Ishikawa (cell line): ENCODE results near the gene ACY1.

Experiments used
- CEBPB ChIP-seq: IDR thresholded peaks from 2 replicates; pipeline ENCODE4 v1.6.1; 2012
- CREB1 ChIP-seq: IDR thresholded peaks from 2 replicates; pipeline ENCODE4 v1.6.1; 2012; ENCODE audit warnings: low read depth
- EGR1 ChIP-seq: IDR thresholded peaks from 2 replicates; pipeline ENCODE4 v1.6.1; 2012
- EP300 ChIP-seq: IDR thresholded peaks from 2 replicates; pipeline ENCODE4 v1.6.1; 2012; ENCODE audit warnings: borderline replicate concordance
- FOXM1 ChIP-seq: IDR thresholded peaks from 2 replicates; pipeline ENCODE4 v1.6.1; 2012; ENCODE audit warnings: low read depth, borderline replicate concordance
- NFIC ChIP-seq: IDR thresholded peaks from 2 replicates; pipeline ENCODE4 v1.6.1; 2012
- RAD21 ChIP-seq: IDR thresholded peaks from 2 replicates; pipeline ENCODE4 v1.6.1; 2012; ENCODE audit warnings: low read depth
- TAF1 ChIP-seq: IDR thresholded peaks from 2 replicates; pipeline ENCODE4 v1.6.1; 2012; ENCODE audit warnings: low read depth, mild to moderate bottlenecking
- TCF12 ChIP-seq: IDR thresholded peaks from 2 replicates; pipeline ENCODE4 v1.6.1; 2012; ENCODE audit warnings: low read depth
- TEAD4 ChIP-seq: IDR thresholded peaks from 2 replicates; pipeline ENCODE4 v1.6.1; 2012
- YY1 ChIP-seq: IDR thresholded peaks from 2 replicates; pipeline ENCODE4 v1.6.1; 2012; ENCODE audit warnings: low read depth
- ZBTB7A ChIP-seq: IDR thresholded peaks from 2 replicates; pipeline ENCODE4 v1.6.1; 2012; ENCODE audit warnings: low read depth
- TF ChIP-seq, protein P1 (sequence below): IDR thresholded peaks from 2 replicates; pipeline ENCODE4 v1.6.1; 2012; ENCODE audit warnings: low read depth, mild to moderate bottlenecking
- TF ChIP-seq, protein P2 (sequence below): IDR thresholded peaks from 2 replicates; pipeline ENCODE4 v1.6.1; 2012
- TF ChIP-seq, protein P3 (sequence below): IDR thresholded peaks from 2 replicates; pipeline ENCODE4 v1.6.1; 2012

ACY1 gene

DNA sequence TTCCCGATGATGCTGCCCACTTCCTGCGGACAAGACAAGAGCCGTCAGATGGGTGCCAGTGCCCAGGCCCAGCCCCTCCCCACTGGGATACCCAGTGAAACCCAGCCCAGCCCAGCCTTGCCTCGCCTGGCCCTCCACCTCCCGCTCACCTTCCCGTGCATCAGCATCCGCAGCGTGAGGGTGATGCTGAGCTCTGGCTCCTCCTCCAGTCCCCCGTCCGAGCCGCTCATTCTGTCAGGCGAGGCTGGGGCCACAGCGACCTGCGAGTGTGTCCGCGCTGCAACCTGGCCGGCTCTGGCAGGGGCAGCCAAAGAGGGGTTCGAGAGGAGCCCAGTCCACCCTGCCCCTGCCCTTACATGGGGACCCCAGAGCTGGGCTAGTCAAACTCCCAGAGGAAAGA, 22.3 kb upstream of the ACY1 start:
- no peak for TF ChIP-seq NFIC
- no peak for TF ChIP-seq ZBTB7A
- TF ChIP-seq CEBPB, result no peak
- TF ChIP-seq EGR1, result no peak
- no peak for TF ChIP-seq YY1
- no peak for TF ChIP-seq TCF12
- TF ChIP-seq FOXM1, result no peak
- TF ChIP-seq TEAD4, result no peak
- no peak for TF ChIP-seq TAF1
- TF ChIP-seq CREB1, result no peak
- TF ChIP-seq, protein P1, sequence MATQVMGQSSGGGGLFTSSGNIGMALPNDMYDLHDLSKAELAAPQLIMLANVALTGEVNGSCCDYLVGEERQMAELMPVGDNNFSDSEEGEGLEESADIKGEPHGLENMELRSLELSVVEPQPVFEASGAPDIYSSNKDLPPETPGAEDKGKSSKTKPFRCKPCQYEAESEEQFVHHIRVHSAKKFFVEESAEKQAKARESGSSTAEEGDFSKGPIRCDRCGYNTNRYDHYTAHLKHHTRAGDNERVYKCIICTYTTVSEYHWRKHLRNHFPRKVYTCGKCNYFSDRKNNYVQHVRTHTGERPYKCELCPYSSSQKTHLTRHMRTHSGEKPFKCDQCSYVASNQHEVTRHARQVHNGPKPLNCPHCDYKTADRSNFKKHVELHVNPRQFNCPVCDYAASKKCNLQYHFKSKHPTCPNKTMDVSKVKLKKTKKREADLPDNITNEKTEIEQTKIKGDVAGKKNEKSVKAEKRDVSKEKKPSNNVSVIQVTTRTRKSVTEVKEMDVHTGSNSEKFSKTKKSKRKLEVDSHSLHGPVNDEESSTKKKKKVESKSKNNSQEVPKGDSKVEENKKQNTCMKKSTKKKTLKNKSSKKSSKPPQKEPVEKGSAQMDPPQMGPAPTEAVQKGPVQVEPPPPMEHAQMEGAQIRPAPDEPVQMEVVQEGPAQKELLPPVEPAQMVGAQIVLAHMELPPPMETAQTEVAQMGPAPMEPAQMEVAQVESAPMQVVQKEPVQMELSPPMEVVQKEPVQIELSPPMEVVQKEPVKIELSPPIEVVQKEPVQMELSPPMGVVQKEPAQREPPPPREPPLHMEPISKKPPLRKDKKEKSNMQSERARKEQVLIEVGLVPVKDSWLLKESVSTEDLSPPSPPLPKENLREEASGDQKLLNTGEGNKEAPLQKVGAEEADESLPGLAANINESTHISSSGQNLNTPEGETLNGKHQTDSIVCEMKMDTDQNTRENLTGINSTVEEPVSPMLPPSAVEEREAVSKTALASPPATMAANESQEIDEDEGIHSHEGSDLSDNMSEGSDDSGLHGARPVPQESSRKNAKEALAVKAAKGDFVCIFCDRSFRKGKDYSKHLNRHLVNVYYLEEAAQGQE, result no peak
- no peak for TF ChIP-seq RAD21
- TF ChIP-seq EP300, result no peak
- TF ChIP-seq, protein P2, sequence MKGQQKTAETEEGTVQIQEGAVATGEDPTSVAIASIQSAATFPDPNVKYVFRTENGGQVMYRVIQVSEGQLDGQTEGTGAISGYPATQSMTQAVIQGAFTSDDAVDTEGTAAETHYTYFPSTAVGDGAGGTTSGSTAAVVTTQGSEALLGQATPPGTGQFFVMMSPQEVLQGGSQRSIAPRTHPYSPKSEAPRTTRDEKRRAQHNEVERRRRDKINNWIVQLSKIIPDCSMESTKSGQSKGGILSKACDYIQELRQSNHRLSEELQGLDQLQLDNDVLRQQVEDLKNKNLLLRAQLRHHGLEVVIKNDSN, result no peak
- TF ChIP-seq, protein P3, sequence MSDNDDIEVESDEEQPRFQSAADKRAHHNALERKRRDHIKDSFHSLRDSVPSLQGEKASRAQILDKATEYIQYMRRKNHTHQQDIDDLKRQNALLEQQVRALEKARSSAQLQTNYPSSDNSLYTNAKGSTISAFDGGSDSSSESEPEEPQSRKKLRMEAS, result no peak

DNA sequence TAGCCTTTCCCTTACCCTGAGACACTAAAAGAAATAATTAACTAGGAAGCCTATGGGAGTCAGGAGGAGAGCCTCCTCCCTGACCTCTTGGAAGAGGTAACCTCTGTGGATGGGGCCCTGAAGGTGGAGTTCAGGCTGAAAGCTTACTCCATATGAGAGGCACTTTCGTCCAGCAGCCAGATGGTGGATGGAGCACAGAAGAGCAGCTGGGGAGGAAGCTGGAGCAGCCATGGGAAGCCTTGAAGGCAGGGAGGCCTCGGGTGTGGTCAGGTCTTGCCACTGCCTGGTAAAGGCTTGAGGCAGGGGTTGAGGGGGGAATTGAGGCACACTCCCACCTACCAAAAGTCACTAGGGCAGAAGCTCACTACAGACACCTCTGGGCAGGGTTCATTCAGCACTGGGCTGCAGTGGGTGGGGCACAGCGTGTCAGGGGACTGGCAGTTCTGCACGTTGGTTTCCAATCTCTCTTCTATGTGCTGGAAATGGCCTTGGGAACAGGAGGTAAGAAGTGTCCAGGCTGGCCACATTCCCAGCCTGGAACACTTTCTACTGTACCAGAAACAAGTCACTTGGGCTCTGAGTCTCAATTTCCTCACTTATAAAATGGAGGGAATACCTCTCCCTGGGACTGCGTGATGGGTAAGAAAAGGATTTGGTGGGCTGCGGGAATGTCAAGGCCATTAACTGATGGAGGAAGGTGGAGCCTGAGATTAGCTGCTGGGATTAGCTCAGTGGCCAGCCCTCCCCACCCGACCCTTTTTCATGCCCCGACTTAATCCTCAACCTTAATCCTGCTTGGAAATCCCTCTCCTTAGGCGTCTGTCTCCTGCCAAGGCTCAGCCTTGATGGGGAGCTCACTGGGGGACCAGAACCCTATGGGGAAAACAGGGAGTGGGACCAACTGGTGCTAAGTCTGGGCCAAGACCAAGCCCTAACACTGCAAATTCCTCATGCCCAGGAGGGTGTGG, 21.4 kb upstream of the ACY1 start:
- TF ChIP-seq YY1 (no peak), TCF12 (no peak), TEAD4 (no peak), ZBTB7A (no peak), CREB1 (no peak), CEBPB (no peak), EGR1 (no peak), RAD21 (no peak), NFIC (no peak), TAF1 (no peak), EP300 (no peak), FOXM1 (no peak)
- TF ChIP-seq, protein P1, result no peak
- TF ChIP-seq, protein P2, result no peak
- TF ChIP-seq, protein P3, result no peak

DNA sequence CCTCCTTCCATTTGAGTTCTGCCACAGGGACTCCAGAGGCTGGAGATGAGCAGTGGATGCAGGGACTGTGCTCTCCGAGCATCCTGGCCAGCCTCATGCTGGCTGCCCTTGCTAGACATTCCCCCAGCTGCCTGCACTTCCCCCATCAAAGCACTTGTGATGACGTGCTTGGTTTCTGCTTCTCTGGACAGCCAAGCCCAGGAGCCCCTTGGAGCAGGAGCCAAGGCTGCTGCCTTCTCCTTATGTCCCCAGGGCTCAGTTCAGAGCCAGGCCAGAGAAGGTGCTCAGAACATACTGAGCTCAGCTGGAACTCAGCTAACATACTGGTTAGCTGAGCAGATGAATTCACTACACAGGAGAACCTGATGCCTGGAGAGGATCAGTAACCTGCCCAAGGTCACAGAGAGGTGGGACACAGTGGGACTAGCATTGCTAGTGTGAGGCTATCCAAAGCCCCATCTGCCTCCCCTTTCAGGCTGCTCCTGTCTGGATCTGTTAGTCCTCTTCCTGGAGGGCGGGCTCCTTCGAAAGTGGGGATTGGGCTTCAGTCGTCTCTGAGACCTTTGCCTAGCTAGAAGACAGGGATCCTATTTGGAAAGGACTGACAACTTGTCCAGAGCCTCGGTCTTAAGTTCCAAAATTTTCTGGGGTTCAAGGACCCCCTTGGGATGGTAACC, 20.3 kb upstream of the ACY1 start:
- TF ChIP-seq RAD21 (no peak), ZBTB7A (no peak), TAF1 (no peak), TCF12 (no peak), EGR1 (no peak), CREB1 (no peak), FOXM1 (no peak), TEAD4 (no peak), EP300 (no peak), YY1 (no peak), CEBPB (no peak), NFIC (no peak)
- TF ChIP-seq, protein P2, result no peak
- TF ChIP-seq, protein P3, result no peak
- TF ChIP-seq, protein P1, result no peak
